Fibroblast of lung (primary cell): ENCODE data around the gene USP20. TPM values are rescaled to one million over a fixed set of nuclear protein-coding genes. Genes with fewer than 3 reads are reported as not detected.

ENCODE experiments used
- DNase-seq, 2 donors: peaks; one replicate each; pipeline versions ENCODE4 v3.0.0 to v3.0.0-alpha.2; 2010; ENCODE audit warnings: low read depth in 2 of 2
- H2AFZ ChIP-seq: 2 replicates; pipeline ENCODE4 v1.5.1; 2012; ENCODE audit warnings: low read length, control low read depth, inconsistent platforms
- H3K27ac ChIP-seq: 2 replicates; pipeline ENCODE4 v1.5.1; 2011; ENCODE audit warnings: low read length, control low read depth; ENCODE audit not compliant: insufficient read depth
- H3K27me3 ChIP-seq: 2 replicates; pipeline ENCODE4 v1.5.1; 2011; ENCODE audit warnings: mild to moderate bottlenecking, low read length; ENCODE audit not compliant: control insufficient read depth, insufficient read depth
- H3K36me3 ChIP-seq: 2 replicates; pipeline ENCODE4 v1.5.1; 2011; ENCODE audit warnings: low read length; ENCODE audit not compliant: control insufficient read depth, insufficient read depth
- H3K4me1 ChIP-seq: 2 replicates; pipeline ENCODE4 v1.5.1; 2011; ENCODE audit warnings: low read length; ENCODE audit not compliant: control insufficient read depth, insufficient read depth; ENCODE audit errors: extremely low read depth
- H3K4me2 ChIP-seq: 2 replicates; pipeline ENCODE4 v1.5.1; 2011; ENCODE audit warnings: low read length, control low read depth; ENCODE audit not compliant: insufficient read depth; ENCODE audit errors: extremely low read depth
- H3K4me3 ChIP-seq, 4 experiments: fragments of 200-600 bp in 1 of 4; sonication (generic) in 1 of 4; replicated peaks in 1 of 4; 2 replicates each; pipeline ENCODE4 v1.5.1; 2011 to 2016; ENCODE audit warnings: low read length in 4 of 4, low read depth in 3 of 4, mild to moderate bottlenecking in 3 of 4, control low read depth in 2 of 4, inconsistent platforms in 1 of 4, mixed read lengths in 1 of 4; ENCODE audit not compliant: insufficient read depth in 1 of 4; ENCODE audit errors: control extremely low read depth in 1 of 4
- H3K79me2 ChIP-seq: 2 replicates; pipeline ENCODE4 v1.5.1; 2012; ENCODE audit warnings: mild to moderate bottlenecking, low read length, inconsistent platforms; ENCODE audit not compliant: control insufficient read depth, insufficient read depth
- H3K9ac ChIP-seq: 2 replicates; pipeline ENCODE4 v1.5.1; 2011; ENCODE audit warnings: mild to moderate bottlenecking, low read length, control low read depth; ENCODE audit not compliant: insufficient read depth
- H3K9me3 ChIP-seq: 2 replicates; pipeline ENCODE4 v1.5.1; 2012; ENCODE audit warnings: low read depth, low read length; ENCODE audit not compliant: control insufficient read depth, insufficient read depth
- H4K20me1 ChIP-seq: 2 replicates; pipeline ENCODE4 v1.5.1; 2011; ENCODE audit warnings: low read length; ENCODE audit not compliant: control insufficient read depth, insufficient read depth; ENCODE audit errors: extremely low read depth
- EZH2 ChIP-seq: IDR thresholded peaks from 2 replicates; pipeline ENCODE4 v1.5.1; 2012; ENCODE audit warnings: low read length, control low read depth, mild to moderate bottlenecking; ENCODE audit errors: missing control alignments
- polyA plus RNA-seq, 2 donors: library from polyadenylated mRNA; depleted of rRNA in 1 of 2; stranded (reverse) in 1 of 2; unstranded in 1 of 2; fragments of >200 nt; gene quantifications; 2 replicates each; pipeline ENCODE4 v1.2.1, GENCODE V29; 2011 to 2012; ENCODE audit warnings: missing spikeins in 1 of 2
- total RNA-seq: library from RNA; depleted of rRNA; stranded (reverse); fragments of >200 nt; gene quantifications from 2 replicates; pipeline ENCODE4 v1.2.1, GENCODE V29; 2014
- TF ChIP-seq, protein P1 (sequence below), 2 donors: IDR thresholded peaks in 1 of 2; conservative IDR thresholded peaks in 1 of 2; 1 replicate in 1 of 2; 2 replicates in 1 of 2; pipeline ENCODE4 v1.5.1; 2011 to 2012; ENCODE audit warnings: low read length in 2 of 2, control low read depth in 1 of 2, inconsistent platforms in 1 of 2, low read depth in 1 of 2, mild to moderate bottlenecking in 1 of 2

The USP20 gene
- total and polyA plus RNA-seq, 2 donors (not counting 1 experiment from before 2014, with no cell fraction given): 6.7 to 12.9 TPM

DNA sequence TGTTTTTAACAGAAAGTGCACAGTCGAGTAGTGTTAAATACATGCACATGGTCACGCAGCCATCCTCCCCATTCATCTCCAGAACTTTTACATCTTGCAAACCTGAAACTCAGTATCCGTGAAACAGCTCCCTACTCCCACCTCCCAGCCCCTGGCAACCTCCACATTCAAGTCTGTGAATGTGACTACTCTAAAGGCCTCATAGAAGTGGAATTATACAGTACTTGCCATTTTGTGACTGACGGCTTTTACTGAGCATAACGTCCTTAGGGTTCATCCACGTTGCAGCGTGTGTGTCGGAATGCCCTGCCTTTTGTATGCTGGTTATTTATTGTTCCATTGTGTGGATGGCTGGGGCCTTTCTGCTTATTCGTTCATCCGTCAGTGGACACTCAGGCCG is 35.8 kb downstream of the USP20 start:
- Histone ChIP-seq H3K27me3 (no peaks in the 10 kb centered on the region), H3K4me1 (no peaks in the 10 kb centered on the region), H3K9me3 (no peaks in the 10 kb centered on the region), H3K4me3 (no peak overlapping the region), H3K27ac (no peak overlapping the region), H3K9ac (no peak overlapping the region), H3K79me2 (no peaks in the 10 kb centered on the region), H3K36me3 (peaks cover 4% of the 10 kb centered on the region), H2AFZ (no peak overlapping the region), H4K20me1 (no peaks in the 10 kb centered on the region), H3K4me2 (no peak overlapping the region)
- no peak for DNase-seq
- TF ChIP-seq, protein P1, sequence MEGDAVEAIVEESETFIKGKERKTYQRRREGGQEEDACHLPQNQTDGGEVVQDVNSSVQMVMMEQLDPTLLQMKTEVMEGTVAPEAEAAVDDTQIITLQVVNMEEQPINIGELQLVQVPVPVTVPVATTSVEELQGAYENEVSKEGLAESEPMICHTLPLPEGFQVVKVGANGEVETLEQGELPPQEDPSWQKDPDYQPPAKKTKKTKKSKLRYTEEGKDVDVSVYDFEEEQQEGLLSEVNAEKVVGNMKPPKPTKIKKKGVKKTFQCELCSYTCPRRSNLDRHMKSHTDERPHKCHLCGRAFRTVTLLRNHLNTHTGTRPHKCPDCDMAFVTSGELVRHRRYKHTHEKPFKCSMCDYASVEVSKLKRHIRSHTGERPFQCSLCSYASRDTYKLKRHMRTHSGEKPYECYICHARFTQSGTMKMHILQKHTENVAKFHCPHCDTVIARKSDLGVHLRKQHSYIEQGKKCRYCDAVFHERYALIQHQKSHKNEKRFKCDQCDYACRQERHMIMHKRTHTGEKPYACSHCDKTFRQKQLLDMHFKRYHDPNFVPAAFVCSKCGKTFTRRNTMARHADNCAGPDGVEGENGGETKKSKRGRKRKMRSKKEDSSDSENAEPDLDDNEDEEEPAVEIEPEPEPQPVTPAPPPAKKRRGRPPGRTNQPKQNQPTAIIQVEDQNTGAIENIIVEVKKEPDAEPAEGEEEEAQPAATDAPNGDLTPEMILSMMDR (conservative IDR thresholded peaks at IDR 0.05 in 1 of 2, IDR thresholded peaks at IDR 0.05 in 1 of 2; ENCODE audit: low read depth in 1 of 2, low read length in 2 of 2): no peak
- no peak for TF ChIP-seq EZH2

DNA sequence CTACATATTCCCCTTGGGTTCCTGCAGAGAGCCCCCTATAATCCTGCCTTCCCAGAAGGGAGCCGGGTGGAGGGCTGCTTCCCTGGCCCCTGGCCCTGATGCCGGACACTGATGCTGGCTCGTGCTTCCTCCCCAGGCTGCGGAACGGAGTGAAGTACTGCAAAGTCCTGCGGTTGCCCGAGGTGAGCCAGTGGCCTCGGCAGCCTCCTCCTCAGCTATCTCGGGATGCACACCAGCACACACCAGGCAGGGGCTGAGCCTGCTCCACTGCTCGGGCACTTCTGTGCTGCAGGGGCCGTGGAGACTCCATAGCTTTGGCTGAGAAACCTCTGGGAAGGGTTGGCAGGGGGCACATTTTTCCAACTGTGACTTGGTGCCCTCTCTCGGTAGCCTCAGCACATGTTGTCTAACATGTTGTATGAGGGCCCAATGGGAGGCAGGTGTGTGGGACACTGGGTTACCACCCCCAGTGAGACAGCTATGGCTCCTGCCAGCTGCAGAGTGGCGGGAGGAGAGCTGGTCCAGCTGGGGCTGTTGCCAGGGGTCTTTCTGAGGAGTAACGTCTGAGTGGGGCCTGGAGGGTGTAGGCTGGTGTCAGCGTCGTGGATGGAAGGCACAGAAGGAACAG is 38.4 kb downstream of the USP20 start:
- no peak for TF ChIP-seq EZH2
- TF ChIP-seq, protein P1 (conservative IDR thresholded peaks at IDR 0.05 in 1 of 2, IDR thresholded peaks at IDR 0.05 in 1 of 2; ENCODE audit: low read depth in 1 of 2, low read length in 2 of 2): no peak
- H3K4me2 ChIP-seq: no peak overlapping the region
- H3K79me2 ChIP-seq: no peaks in the 10 kb centered on the region
- H3K9me3 ChIP-seq: no peaks in the 10 kb centered on the region
- DNase-seq: no peak
- H3K4me3 ChIP-seq: no peak overlapping the region
- no peak overlapping the region for H3K27ac ChIP-seq
- H3K9ac ChIP-seq: no peak overlapping the region
- H3K27me3 ChIP-seq: no peaks in the 10 kb centered on the region
- no peaks in the 10 kb centered on the region for H4K20me1 ChIP-seq
- H3K4me1 ChIP-seq: no peaks in the 10 kb centered on the region
- no peak overlapping the region for H2AFZ ChIP-seq
- peaks cover 5% of the 10 kb centered on the region for H3K36me3 ChIP-seq

DNA sequence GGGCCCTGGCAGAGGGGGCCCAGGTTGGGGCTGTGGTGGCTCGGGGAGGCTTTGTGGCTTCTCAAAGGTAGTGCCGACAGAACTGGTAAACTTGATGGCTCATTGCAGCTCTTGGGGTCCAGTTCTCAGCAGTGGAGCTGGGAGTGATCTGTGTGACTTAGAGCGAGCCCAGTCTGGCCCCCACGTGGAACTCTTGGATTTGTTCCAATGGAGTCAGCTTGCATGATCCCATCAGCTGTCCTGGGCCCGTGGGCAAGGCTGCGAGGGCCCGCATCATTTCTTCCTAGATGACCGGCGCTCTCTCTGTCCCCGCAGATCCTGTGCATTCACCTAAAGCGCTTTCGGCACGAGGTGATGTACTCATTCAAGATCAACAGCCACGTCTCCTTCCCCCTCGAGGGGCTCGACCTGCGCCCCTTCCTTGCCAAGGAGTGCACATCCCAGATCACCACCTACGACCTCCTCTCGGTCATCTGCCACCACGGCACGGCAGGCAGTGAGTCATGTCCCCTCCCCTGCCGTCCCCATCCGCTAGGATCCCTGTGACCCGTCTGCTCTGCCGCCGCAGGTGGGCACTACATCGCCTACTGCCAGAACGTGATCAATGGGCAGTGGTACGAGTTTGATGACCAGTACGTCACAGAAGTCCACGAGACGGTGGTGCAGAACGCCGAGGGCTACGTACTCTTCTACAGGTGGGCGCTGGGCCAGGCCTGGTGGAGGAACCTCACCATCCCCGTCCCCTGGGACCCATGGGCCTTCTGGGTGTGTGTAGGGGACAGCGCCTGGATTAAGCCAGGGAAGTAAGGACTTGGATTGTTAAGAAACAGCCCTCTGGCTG is 39.2 kb downstream of the USP20 start:
- no peak overlapping the region for H2AFZ ChIP-seq

More for the DNA sequence above, 39.2 kb downstream of the USP20 start:
- no peak for TF ChIP-seq EZH2
- TF ChIP-seq, protein P1 (conservative IDR thresholded peaks at IDR 0.05 in 1 of 2, IDR thresholded peaks at IDR 0.05 in 1 of 2; ENCODE audit: low read depth in 1 of 2, low read length in 2 of 2): no peak
- H4K20me1 ChIP-seq: no peaks in the 10 kb centered on the region
- peaks cover 5% of the 10 kb centered on the region for H3K36me3 ChIP-seq
- no peak for DNase-seq
- no peak overlapping the region for H3K4me2 ChIP-seq
- no peaks in the 10 kb centered on the region for H3K4me1 ChIP-seq
- no peak overlapping the region for H3K27ac ChIP-seq
- H3K27me3 ChIP-seq: no peaks in the 10 kb centered on the region
- no peaks in the 10 kb centered on the region for H3K79me2 ChIP-seq
- H3K9me3 ChIP-seq: no peaks in the 10 kb centered on the region
- no peak overlapping the region for H3K4me3 ChIP-seq
- no peak overlapping the region for H3K9ac ChIP-seq
